HUES48 (cell line): ENCODE results near the gene FAM43A.

Experiments
- H3K27ac ChIP-seq: one replicate; pipeline ENCODE4 v1.7.0; 2013; ENCODE audit warnings: low read depth, low read length, inconsistent platforms
- H3K27me3 ChIP-seq: 2 replicates; pipeline ENCODE4 v1.6.1; 2013; ENCODE audit warnings: mild to moderate bottlenecking, low read length; ENCODE audit not compliant: control insufficient read depth, insufficient read depth
- H3K36me3 ChIP-seq: 2 replicates; pipeline ENCODE4 v1.6.1; 2013; ENCODE audit warnings: low read length; ENCODE audit not compliant: control insufficient read depth, insufficient read depth
- H3K4me1 ChIP-seq: 2 replicates; pipeline ENCODE4 v1.6.1; 2013; ENCODE audit warnings: mild to moderate bottlenecking, low read length; ENCODE audit not compliant: control insufficient read depth, insufficient read depth
- H3K4me3 ChIP-seq: 2 replicates; pipeline ENCODE4 v1.5.1; 2013; ENCODE audit warnings: mild to moderate bottlenecking, low read depth, low read length
- H3K9ac ChIP-seq: 2 replicates; pipeline ENCODE4 v1.6.1; 2013; ENCODE audit warnings: mild to moderate bottlenecking, low read depth, low read length, moderate library complexity
- H3K9me3 ChIP-seq: 2 replicates; pipeline ENCODE4 v1.6.1; 2013; ENCODE audit warnings: low read length; ENCODE audit not compliant: control insufficient read depth, insufficient read depth

FAM43A gene

GRCh38 chr3:194713299-194714136 is 27.8 kb downstream of the FAM43A start:
- Histone ChIP-seq H3K27ac (no peak overlapping the region), H3K9me3 (no peaks in the 10 kb centered on the region), H3K4me3 (no peak overlapping the region), H3K36me3 (no peaks in the 10 kb centered on the region), H3K9ac (no peak overlapping the region), H3K27me3 (no peaks in the 10 kb centered on the region), H3K4me1 (no peaks in the 10 kb centered on the region)

- Histone ChIP-seq H3K27ac (no peak overlapping the region), H3K27me3 (no peaks in the 10 kb centered on the region)
These were observed 28.4 kb downstream of the FAM43A start for GRCh38 chr3:194714137-194714455.

GRCh38 chr3:194714564-194714963 is 28.9 kb downstream of the FAM43A start:
- Histone ChIP-seq H3K36me3 (no peaks in the 10 kb centered on the region), H3K27me3 (no peaks in the 10 kb centered on the region), H3K4me1 (no peaks in the 10 kb centered on the region), H3K4me3 (no peak overlapping the region), H3K9ac (no peak overlapping the region), H3K9me3 (no peaks in the 10 kb centered on the region), H3K27ac (no peak overlapping the region)

More at GRCh38 chr3:194714137-194714455, 28.4 kb downstream of the FAM43A start:
- H3K36me3 ChIP-seq, result no peaks in the 10 kb centered on the region
- H3K9me3 ChIP-seq, result no peaks in the 10 kb centered on the region
- no peaks in the 10 kb centered on the region for H3K4me1 ChIP-seq
- H3K4me3 ChIP-seq, result no peak overlapping the region
- H3K9ac ChIP-seq, result no peak overlapping the region

GRCh38 chr3:194715022-194715800 is 29.5 kb downstream of the FAM43A start:
- Histone ChIP-seq H3K4me3 (no peak overlapping the region), H3K9me3 (no peaks in the 10 kb centered on the region), H3K27ac (no peak overlapping the region), H3K36me3 (no peaks in the 10 kb centered on the region), H3K9ac (no peak overlapping the region), H3K4me1 (no peaks in the 10 kb centered on the region), H3K27me3 (no peaks in the 10 kb centered on the region)

GRCh38 chr3:194718079-194718478 is 32.4 kb downstream of the FAM43A start:
- no peak overlapping the region for H3K9ac ChIP-seq
- H3K4me1 ChIP-seq, result no peaks in the 10 kb centered on the region
- no peaks in the 10 kb centered on the region for H3K9me3 ChIP-seq
- no peak overlapping the region for H3K27ac ChIP-seq
- no peak overlapping the region for H3K4me3 ChIP-seq
- no peaks in the 10 kb centered on the region for H3K36me3 ChIP-seq
- H3K27me3 ChIP-seq, result no peaks in the 10 kb centered on the region

GRCh38 chr3:194720048-194720447 is 34.4 kb downstream of the FAM43A start:
- Histone ChIP-seq H3K9ac (no peak overlapping the region), H3K9me3 (no peaks in the 10 kb centered on the region), H3K4me1 (no peaks in the 10 kb centered on the region), H3K36me3 (no peaks in the 10 kb centered on the region), H3K27me3 (no peaks in the 10 kb centered on the region), H3K4me3 (no peak overlapping the region), H3K27ac (no peak overlapping the region)

GRCh38 chr3:194723846-194724618 is 38.3 kb downstream of the FAM43A start:
- no peaks in the 10 kb centered on the region for H3K27me3 ChIP-seq
- H3K9me3 ChIP-seq, result no peaks in the 10 kb centered on the region
- no peak overlapping the region for H3K4me3 ChIP-seq
- no peak overlapping the region for H3K27ac ChIP-seq
- H3K9ac ChIP-seq, result no peak overlapping the region
- H3K4me1 ChIP-seq, result peaks cover 2% of the 10 kb centered on the region
- H3K36me3 ChIP-seq, result no peaks in the 10 kb centered on the region

GRCh38 chr3:194725346-194725745 is 39.7 kb downstream of the FAM43A start:
- peaks cover 15% of the 10 kb centered on the region for H3K4me1 ChIP-seq
- no peak overlapping the region for H3K27ac ChIP-seq
- no peaks in the 10 kb centered on the region for H3K9me3 ChIP-seq
- no peak overlapping the region for H3K9ac ChIP-seq
- no peak overlapping the region for H3K4me3 ChIP-seq
- no peaks in the 10 kb centered on the region for H3K27me3 ChIP-seq
- no peaks in the 10 kb centered on the region for H3K36me3 ChIP-seq

- H3K27ac ChIP-seq, result no peak overlapping the region
- no peak overlapping the region for H3K9ac ChIP-seq
- H3K4me1 ChIP-seq, result peaks cover 15% of the 10 kb centered on the region
- H3K36me3 ChIP-seq, result no peaks in the 10 kb centered on the region
- no peaks in the 10 kb centered on the region for H3K9me3 ChIP-seq
- H3K27me3 ChIP-seq, result no peaks in the 10 kb centered on the region
- no peak overlapping the region for H3K4me3 ChIP-seq
These were observed 41.9 kb downstream of the FAM43A start for GRCh38 chr3:194727435-194728128.

- Histone ChIP-seq H3K9me3 (no peaks in the 10 kb centered on the region), H3K9ac (no peak overlapping the region), H3K36me3 (no peaks in the 10 kb centered on the region), H3K27me3 (no peaks in the 10 kb centered on the region), H3K4me1 (peaks cover 15% of the 10 kb centered on the region), H3K4me3 (no peak overlapping the region), H3K27ac (no peak overlapping the region)
These were observed 43.3 kb downstream of the FAM43A start for GRCh38 chr3:194728986-194729385.
